A549 (cell line): Measurements from ENCODE around the gene UBC.

Source experiments
- BHLHE40 ChIP-seq: IDR thresholded peaks from 2 replicates; pipeline ENCODE4 v1.6.1; 2012; ENCODE audit warnings: low read depth, low read length, inconsistent platforms
- CTCF ChIP-seq: fragments of >200 bp; sonication (Bioruptor Twin); formaldehyde crosslinking; IDR thresholded peaks from 3 replicates; pipeline ENCODE4 v1.5.1; 2016
- JUN ChIP-seq, 2 experiments: fragments of >200 bp; sonication (Bioruptor Twin); formaldehyde crosslinking; IDR thresholded peaks; 2 replicates in 1 of 2; 3 replicates in 1 of 2; pipeline ENCODE4 v1.6.1; 2016 to 2017
- KDM1A ChIP-seq: fragments of 200-600 bp; sonication (generic); IDR thresholded peaks from 2 replicates; pipeline ENCODE4 v1.6.1; 2016; ENCODE audit warnings: low read depth, mild to moderate bottlenecking
- MAZ ChIP-seq: fragments of 150-350 bp; IDR thresholded peaks from 2 replicates; pipeline ENCODE4 v1.6.1; 2014; ENCODE audit warnings: antibody characterized with exemption, low read depth, low read length, borderline replicate concordance
- NFE2L2 ChIP-seq: fragments of 150-350 bp; conservative IDR thresholded peaks from 2 replicates; pipeline ENCODE4 v1.6.1; 2014; ENCODE audit warnings: low read length
- PHF8 ChIP-seq: fragments of 200-600 bp; sonication (generic); IDR thresholded peaks from 2 replicates; pipeline ENCODE4 v1.6.1; 2016; ENCODE audit warnings: low read depth, mild to moderate bottlenecking, antibody characterized with exemption, moderate library complexity, borderline replicate concordance
- SMC3 ChIP-seq: fragments of >200 bp; sonication (Bioruptor Twin); formaldehyde crosslinking; IDR thresholded peaks from 3 replicates; pipeline ENCODE4 v1.6.1; 2018; ENCODE audit warnings: inconsistent platforms

- TF ChIP-seq CTCF (no peak), MAZ (no peak), KDM1A (no peak), BHLHE40 (no peak), SMC3 (no peak), PHF8 (no peak), JUN (IDR thresholded peaks at IDR 0.05) (no peak), NFE2L2 (no peak)
Observed at GRCh38 chr12:124871297-124871696, 43.2 kb downstream of the UBC start.
